Measurements from ENCODE around the gene ADAMTS16.

The ADAMTS16 gene

GRCh38 chr5:5139336-5139776 is 774 bp upstream of the ADAMTS16 start:
- no peak overlapping the region for H3K4me2 ChIP-seq (ENCODE audit: low read depth, low read length)

GRCh38 chr5:5140479-5141338 is 579 bp downstream of the ADAMTS16 start:
- Histone ChIP-seq H2AFZ (ENCODE audit: low read length) (no peak overlapping the region), H3K79me2 (ENCODE audit: low read length) (no peaks in the 10 kb centered on the region), H3K4me1 (ENCODE audit: low read length) (no peaks in the 10 kb centered on the region), H3K9ac (ENCODE audit: low read length) (no peak overlapping the region), H3K4me3 (ENCODE audit: low read length) (no peak overlapping the region), H3K27me3 (replicated peaks; ENCODE audit: insufficient read depth, low read length) (no peaks in the 10 kb centered on the region), H3K27ac (ENCODE audit: low read length) (no peak overlapping the region), H3F3A (ENCODE audit: insufficient read depth, low read length) (no peaks in the 10 kb centered on the region), H3K4me2 (ENCODE audit: low read depth, low read length) (no peak overlapping the region), H3K36me3 (replicated peaks; ENCODE audit: insufficient read depth, low read length) (no peaks in the 10 kb centered on the region), H3K9me3 (replicated peaks; ENCODE audit: insufficient read depth, low read length) (no peaks in the 10 kb centered on the region), H3K9me2 (replicated peaks; ENCODE audit: insufficient read depth, low read length) (no peaks in the 10 kb centered on the region), H4K20me1 (ENCODE audit: insufficient read depth, low read length) (no peaks in the 10 kb centered on the region)
- TF ChIP-seq EZH2phosphoT487 (IDR thresholded peaks at IDR 0.05; ENCODE audit: low read length) (no peak), CTCF (IDR thresholded peaks at IDR 0.05; ENCODE audit: low read length) (no peak), EZH2 (optimal IDR thresholded peaks at IDR 0.05; ENCODE audit: low read depth, low read length) (no peak)
- no peak for DNase-seq

More at GRCh38 chr5:5139336-5139776, 774 bp upstream of the ADAMTS16 start:
- no peaks in the 10 kb centered on the region for H3K27me3 ChIP-seq (replicated peaks; ENCODE audit: insufficient read depth, low read length)
- H3F3A ChIP-seq (ENCODE audit: insufficient read depth, low read length) = no peaks in the 10 kb centered on the region
- no peak overlapping the region for H3K9ac ChIP-seq (ENCODE audit: low read length)
- no peak overlapping the region for H3K4me3 ChIP-seq (ENCODE audit: low read length)
- no peak overlapping the region for H3K27ac ChIP-seq (ENCODE audit: low read length)
- no peaks in the 10 kb centered on the region for H3K36me3 ChIP-seq (replicated peaks; ENCODE audit: insufficient read depth, low read length)
- H3K9me3 ChIP-seq (replicated peaks; ENCODE audit: insufficient read depth, low read length) = no peaks in the 10 kb centered on the region
- H3K4me1 ChIP-seq (ENCODE audit: low read length) = no peaks in the 10 kb centered on the region
- DNase-seq = no peak
- TF ChIP-seq EZH2phosphoT487 (IDR thresholded peaks at IDR 0.05; ENCODE audit: low read length) (no peak), CTCF (IDR thresholded peaks at IDR 0.05; ENCODE audit: low read length) (no peak), EZH2 (optimal IDR thresholded peaks at IDR 0.05; ENCODE audit: low read depth, low read length) (no peak)
- H3K9me2 ChIP-seq (replicated peaks; ENCODE audit: insufficient read depth, low read length) = no peaks in the 10 kb centered on the region
- H2AFZ ChIP-seq (ENCODE audit: low read length) = no peak overlapping the region
- H4K20me1 ChIP-seq (ENCODE audit: insufficient read depth, low read length) = no peaks in the 10 kb centered on the region
- H3K79me2 ChIP-seq (ENCODE audit: low read length) = no peaks in the 10 kb centered on the region

GRCh38 chr5:5141339-5141599 is 1.1 kb downstream of the ADAMTS16 start:
- no peak overlapping the region for H3K4me3 ChIP-seq (ENCODE audit: low read length)
- H3K9ac ChIP-seq (ENCODE audit: low read length) = no peak overlapping the region

More at GRCh38 chr5:5141339-5141599, 1.1 kb downstream of the ADAMTS16 start:
- Histone ChIP-seq H3F3A (ENCODE audit: insufficient read depth, low read length) (no peaks in the 10 kb centered on the region), H3K4me1 (ENCODE audit: low read length) (no peaks in the 10 kb centered on the region), H2AFZ (ENCODE audit: low read length) (no peak overlapping the region), H3K36me3 (replicated peaks; ENCODE audit: insufficient read depth, low read length) (no peaks in the 10 kb centered on the region), H3K27me3 (replicated peaks; ENCODE audit: insufficient read depth, low read length) (no peaks in the 10 kb centered on the region), H3K9me3 (replicated peaks; ENCODE audit: insufficient read depth, low read length) (no peaks in the 10 kb centered on the region), H3K27ac (ENCODE audit: low read length) (no peak overlapping the region), H3K9me2 (replicated peaks; ENCODE audit: insufficient read depth, low read length) (no peaks in the 10 kb centered on the region), H4K20me1 (ENCODE audit: insufficient read depth, low read length) (no peaks in the 10 kb centered on the region), H3K79me2 (ENCODE audit: low read length) (no peaks in the 10 kb centered on the region), H3K4me2 (ENCODE audit: low read depth, low read length) (no peak overlapping the region)
- DNase-seq = no peak
- TF ChIP-seq CTCF (IDR thresholded peaks at IDR 0.05; ENCODE audit: low read length) (no peak), EZH2 (optimal IDR thresholded peaks at IDR 0.05; ENCODE audit: low read depth, low read length) (no peak), EZH2phosphoT487 (IDR thresholded peaks at IDR 0.05; ENCODE audit: low read length) (no peak)

Measured in MM.1S (cell line).